Measurements from ENCODE around the gene NARF. TPM values are rescaled to one million over a fixed set of nuclear protein-coding genes. Genes with fewer than 3 reads are reported as not detected.

NARF gene
- total RNA-seq, 4 donors from 2014 or later, result 44.1 to 133 (median 61.1) TPM

- Histone ChIP-seq H3K27me3 (no peaks in the 10 kb centered on the region), H3K4me3 (no peak overlapping the region), H3K4me1 (peaks cover 8 to 26% (median 21%) of the 10 kb centered on the region in 4 donors), H3K36me3 (peaks cover 0 to 3% (median 0%) of the 10 kb centered on the region in 4 donors), H3K27ac (peak overlapping the region in 3 of 4 donors; percentile 8 to 38 (median 29)), H3K9me3 (no peaks in the 10 kb centered on the region)
- in situ Hi-C loops (cut with MboI; ENCODE audit: low pct_ligation_motif_present in 1 of 4, low pct_unique_long_range_greater_than_20kb in 1 of 4, low sequenced_read_pairs in 3 of 4) (no loop called here), intact Hi-C loops (cut with DNase I; ENCODE audit: low total_unique reads) (loop anchor here (10.0 kb wide), 1 partner anchor 62 kb away; no protein-coding TSS in a partner anchor)
- WGBS, 2 donors (ENCODE audit: low coverage in 1 of 2), result 72 to 75% methylated on average over 9 to 13 of the region's 13 CpGs
- no peak for TF ChIP-seq POLR2AphosphoS5 (IDR thresholded peaks at IDR 0.05)
- TF ChIP-seq CTCF (IDR thresholded peaks at IDR 0.05), result no peak
- no peak for TF ChIP-seq POLR2A (IDR thresholded peaks at IDR 0.05)
- DNase-seq, result no peak
Observed at GRCh38 chr17:82492643-82493225, 34.2 kb downstream of the NARF start.

GRCh38 chr17:82493226-82493781 is 34.8 kb downstream of the NARF start:
- no peak for TF ChIP-seq EP300 (IDR thresholded peaks at IDR 0.05; ENCODE audit: low read depth)
- TF ChIP-seq POLR2AphosphoS5 (IDR thresholded peaks at IDR 0.05), result no peak
- TF ChIP-seq CTCF (IDR thresholded peaks at IDR 0.05), result no peak
- no peak for TF ChIP-seq POLR2A (IDR thresholded peaks at IDR 0.05)
- no peaks in the 10 kb centered on the region for H3K9me3 ChIP-seq
- in situ Hi-C loops (cut with MboI; ENCODE audit: low pct_ligation_motif_present in 1 of 4, low pct_unique_long_range_greater_than_20kb in 1 of 4, low sequenced_read_pairs in 3 of 4) (no loop called here), intact Hi-C loops (cut with DNase I; ENCODE audit: low total_unique reads) (loop anchor here (10.0 kb wide), 1 partner anchor 61 kb away; no protein-coding TSS in a partner anchor)
- H3K36me3 ChIP-seq, result no peaks in the 10 kb centered on the region
- no peak for DNase-seq
- 72 to 87% methylated on average over 3 to 12 of the region's 12 CpGs for WGBS, 2 donors (ENCODE audit: low coverage in 1 of 2)
- no peak overlapping the region for H3K4me3 ChIP-seq
- peak overlapping the region in 3 of 4 donors; percentile 8 to 38 (median 29) for H3K27ac ChIP-seq
- peaks cover 8 to 31% (median 24%) of the 10 kb centered on the region in 4 donors for H3K4me1 ChIP-seq
- H3K27me3 ChIP-seq, result no peaks in the 10 kb centered on the region

- in situ Hi-C loops (cut with MboI; ENCODE audit: low pct_ligation_motif_present in 1 of 4, low pct_unique_long_range_greater_than_20kb in 1 of 4, low sequenced_read_pairs in 3 of 4) (no loop called here), intact Hi-C loops (cut with DNase I; ENCODE audit: low total_unique reads) (loop anchor here (10.0 kb wide), 1 partner anchor 60 kb away; no protein-coding TSS in a partner anchor)
- no peaks in the 10 kb centered on the region for H3K36me3 ChIP-seq
- 12% methylated on average over 17 of the region's 17 CpGs; no CpG with 5 or more reads in 1 of the 2 donors for WGBS, 2 donors (ENCODE audit: low coverage in 1 of 2)
- peak; percentile 90 for DNase-seq
- peaks cover 8 to 32% (median 24%) of the 10 kb centered on the region in 4 donors for H3K4me1 ChIP-seq
- peak overlapping the region; percentile 73 to 93 (median 81) for H3K27ac ChIP-seq
- no peak overlapping the region for H3K4me3 ChIP-seq
- H3K9me3 ChIP-seq, result no peaks in the 10 kb centered on the region
- TF ChIP-seq CTCF (IDR thresholded peaks at IDR 0.05), result peak; percentile 71 to 99 (median 88)
- no peak for TF ChIP-seq POLR2A (IDR thresholded peaks at IDR 0.05)
- no peaks in the 10 kb centered on the region for H3K27me3 ChIP-seq
Observed at GRCh38 chr17:82494236-82495055, 35.9 kb downstream of the NARF start.

Measured in transverse colon (tissue), 4 donors.